ENCODE data around the gene PIGM. TPM values are rescaled to one million over a fixed set of nuclear protein-coding genes. Genes with fewer than 3 reads are reported as not detected.

The PIGM gene
- polyA plus RNA-seq, 1 experiment, result 6.6 TPM

DNA sequence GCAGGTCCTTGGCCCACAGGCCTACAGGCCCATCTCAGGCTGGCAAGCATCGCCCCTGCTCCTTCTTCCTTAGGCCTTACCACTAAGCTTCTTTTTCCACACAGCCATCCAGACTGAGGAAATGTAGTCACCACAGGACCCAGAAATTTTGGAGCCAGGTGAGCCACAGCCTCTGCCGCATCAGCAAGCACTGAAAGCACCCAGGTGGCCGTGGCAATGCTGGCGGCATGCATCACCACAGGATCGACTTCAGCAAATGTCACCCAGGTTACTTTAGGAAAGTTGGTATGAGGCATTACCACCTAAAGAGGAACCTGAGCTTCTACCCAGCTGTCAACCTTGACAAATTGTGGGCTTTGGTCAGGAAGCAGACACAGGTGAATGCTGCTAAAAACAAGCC lies 11.6 kb downstream of the PIGM start:
- ChIA-PET POLR2A (no interaction called here), CTCF (interaction anchor here (0.9 to 3.8 kb wide), 3 partner anchors 13 to 232 kb away, joined by 3 to 49 read pairs (median 3); no protein-coding TSS in a partner anchor)
- peaks cover 5% of the 10 kb centered on the region for H3K27me3 ChIP-seq (ENCODE audit: control insufficient read depth, insufficient read depth, low read length)
- no peak overlapping the region for H3K4me3 ChIP-seq (ENCODE audit: low read depth, low read length)
- TF ChIP-seq, protein P1, sequence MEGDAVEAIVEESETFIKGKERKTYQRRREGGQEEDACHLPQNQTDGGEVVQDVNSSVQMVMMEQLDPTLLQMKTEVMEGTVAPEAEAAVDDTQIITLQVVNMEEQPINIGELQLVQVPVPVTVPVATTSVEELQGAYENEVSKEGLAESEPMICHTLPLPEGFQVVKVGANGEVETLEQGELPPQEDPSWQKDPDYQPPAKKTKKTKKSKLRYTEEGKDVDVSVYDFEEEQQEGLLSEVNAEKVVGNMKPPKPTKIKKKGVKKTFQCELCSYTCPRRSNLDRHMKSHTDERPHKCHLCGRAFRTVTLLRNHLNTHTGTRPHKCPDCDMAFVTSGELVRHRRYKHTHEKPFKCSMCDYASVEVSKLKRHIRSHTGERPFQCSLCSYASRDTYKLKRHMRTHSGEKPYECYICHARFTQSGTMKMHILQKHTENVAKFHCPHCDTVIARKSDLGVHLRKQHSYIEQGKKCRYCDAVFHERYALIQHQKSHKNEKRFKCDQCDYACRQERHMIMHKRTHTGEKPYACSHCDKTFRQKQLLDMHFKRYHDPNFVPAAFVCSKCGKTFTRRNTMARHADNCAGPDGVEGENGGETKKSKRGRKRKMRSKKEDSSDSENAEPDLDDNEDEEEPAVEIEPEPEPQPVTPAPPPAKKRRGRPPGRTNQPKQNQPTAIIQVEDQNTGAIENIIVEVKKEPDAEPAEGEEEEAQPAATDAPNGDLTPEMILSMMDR (IDR thresholded peaks at IDR 0.05; ENCODE audit: low read depth, low read length), result no peak
- no peak overlapping the region for H3K27ac ChIP-seq (ENCODE audit: low read depth, low read length)
- no peak for DNase-seq (ENCODE audit: low read depth, low spot score)
- H3K9me3 ChIP-seq (ENCODE audit: control insufficient read depth, insufficient read depth, low read length), result no peaks in the 10 kb centered on the region

DNA sequence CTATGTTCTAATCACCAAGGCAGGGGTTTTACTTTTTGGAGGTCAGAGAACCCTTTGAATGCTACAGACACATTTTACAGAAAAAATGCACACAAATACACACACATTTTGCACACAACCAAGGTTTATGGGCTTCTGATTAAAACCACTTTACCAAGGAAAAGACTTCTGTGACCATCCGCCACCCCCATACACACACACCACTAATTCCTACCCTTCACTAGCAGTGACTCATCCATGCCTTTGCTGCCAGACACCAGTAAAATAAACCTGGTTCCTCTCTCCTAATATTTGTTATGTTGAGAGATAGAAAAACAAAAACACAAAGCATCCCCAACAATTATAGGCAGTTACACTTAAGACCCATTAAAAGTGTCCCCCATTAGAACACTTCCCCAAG lies 12.9 kb downstream of the PIGM start:
- ChIA-PET CTCF (interaction anchor here (1.2 to 3.8 kb wide), 2 partner anchors 12 to 82 kb away, joined by 3 to 49 read pairs; no protein-coding TSS in a partner anchor), POLR2A (no interaction called here)
- Histone ChIP-seq H3K27ac (ENCODE audit: low read depth, low read length) (no peak overlapping the region), H3K9me3 (ENCODE audit: control insufficient read depth, insufficient read depth, low read length) (no peaks in the 10 kb centered on the region), H3K4me3 (ENCODE audit: low read depth, low read length) (no peak overlapping the region), H3K27me3 (ENCODE audit: control insufficient read depth, insufficient read depth, low read length) (peaks cover 8% of the 10 kb centered on the region)
- TF ChIP-seq, protein P1 (IDR thresholded peaks at IDR 0.05; ENCODE audit: low read depth, low read length), result no peak
- DNase-seq (ENCODE audit: low read depth, low spot score), result no peak

DNA sequence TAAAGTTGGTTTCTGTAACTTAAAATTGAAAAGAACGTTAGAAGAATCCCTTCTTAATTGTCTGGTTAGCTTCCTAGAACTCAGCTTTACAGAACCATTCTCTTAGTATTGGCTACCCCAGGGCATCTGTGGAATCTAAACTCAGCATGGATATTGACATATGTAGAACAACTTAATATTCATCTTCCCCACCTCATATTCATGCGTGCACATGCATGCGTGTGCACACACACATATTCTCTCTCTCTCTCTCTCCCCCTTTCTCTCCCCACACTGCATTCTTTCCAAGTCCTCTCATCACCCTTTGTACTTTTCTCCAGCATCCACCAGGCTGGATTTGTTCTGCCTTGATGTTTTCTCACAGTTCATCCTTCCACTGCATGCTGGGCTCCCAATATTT lies 13.4 kb downstream of the PIGM start:
- no peaks in the 10 kb centered on the region for H3K9me3 ChIP-seq (ENCODE audit: control insufficient read depth, insufficient read depth, low read length)
- H3K27ac ChIP-seq (ENCODE audit: low read depth, low read length), result no peak overlapping the region
- ChIA-PET CTCF (interaction anchor here (1.2 to 3.8 kb wide), 3 partner anchors 11 to 81 kb away, joined by 3 to 49 read pairs (median 4); no protein-coding TSS in a partner anchor), POLR2A (no interaction called here)
- DNase-seq (ENCODE audit: low read depth, low spot score), result no peak
- H3K27me3 ChIP-seq (ENCODE audit: control insufficient read depth, insufficient read depth, low read length), result peaks cover 8% of the 10 kb centered on the region
- TF ChIP-seq, protein P1 (IDR thresholded peaks at IDR 0.05; ENCODE audit: low read depth, low read length), result no peak
- H3K4me3 ChIP-seq (ENCODE audit: low read depth, low read length), result no peak overlapping the region

DNA sequence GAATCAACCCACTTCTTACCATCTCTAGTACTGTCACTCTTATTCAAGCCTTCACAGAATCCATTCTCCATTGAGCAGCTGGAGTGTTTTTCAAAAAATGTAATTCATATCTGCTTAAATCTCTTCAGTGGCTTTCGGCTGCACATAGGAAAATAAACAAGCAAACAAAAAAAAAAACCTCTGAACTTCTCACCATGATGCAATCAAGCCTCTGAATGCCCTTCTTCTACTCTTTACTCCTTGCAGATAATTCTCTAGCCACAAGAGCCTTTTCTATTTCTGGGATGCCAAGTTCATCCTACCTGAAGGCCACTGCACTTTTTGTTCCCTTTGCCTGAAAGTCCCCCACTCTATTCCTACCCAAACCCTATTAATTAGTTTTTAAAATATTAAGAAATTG lies 14.2 kb downstream of the PIGM start:
- Histone ChIP-seq H3K9me3 (ENCODE audit: control insufficient read depth, insufficient read depth, low read length) (no peaks in the 10 kb centered on the region), H3K4me3 (ENCODE audit: low read depth, low read length) (no peak overlapping the region), H3K27ac (ENCODE audit: low read depth, low read length) (no peak overlapping the region), H3K27me3 (ENCODE audit: control insufficient read depth, insufficient read depth, low read length) (peaks cover 8% of the 10 kb centered on the region)
- DNase-seq (ENCODE audit: low read depth, low spot score), result no peak
- TF ChIP-seq, protein P1 (IDR thresholded peaks at IDR 0.05; ENCODE audit: low read depth, low read length), result no peak
- ChIA-PET POLR2A (no interaction called here), CTCF (interaction anchor here (1.2 to 3.8 kb wide), 3 partner anchors 11 to 28 kb away, joined by 4 to 52 read pairs (median 49); no protein-coding TSS in a partner anchor)

DNA sequence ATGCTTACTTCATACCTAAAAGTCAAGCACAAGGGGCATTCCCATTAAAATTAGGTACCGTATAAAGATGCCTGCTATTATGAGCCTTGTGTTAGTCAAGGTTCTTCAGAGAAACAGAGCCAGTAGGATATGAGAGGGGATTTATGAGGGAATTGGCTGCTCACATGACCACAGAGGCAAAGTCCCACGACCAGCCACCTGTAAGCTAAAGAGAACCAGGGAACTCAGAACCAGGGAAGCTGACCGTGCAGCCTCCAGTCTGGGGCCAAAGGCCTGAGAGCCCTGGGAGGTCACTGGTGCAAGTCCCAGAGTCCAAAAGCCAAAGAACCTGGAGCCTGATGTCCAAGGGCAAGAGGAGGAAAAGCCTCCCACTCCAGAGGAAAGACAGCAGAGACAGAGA lies 20.0 kb downstream of the PIGM start:
- ChIA-PET CTCF (no interaction called here), POLR2A (no interaction called here)
- TF ChIP-seq, protein P1 (IDR thresholded peaks at IDR 0.05; ENCODE audit: low read depth, low read length), result no peak
- H3K9me3 ChIP-seq (ENCODE audit: control insufficient read depth, insufficient read depth, low read length), result no peaks in the 10 kb centered on the region
- H3K27me3 ChIP-seq (ENCODE audit: control insufficient read depth, insufficient read depth, low read length), result peaks cover 13% of the 10 kb centered on the region
- no peak for DNase-seq (ENCODE audit: low read depth, low spot score)
- H3K27ac ChIP-seq (ENCODE audit: low read depth, low read length), result no peak overlapping the region
- H3K4me3 ChIP-seq (ENCODE audit: low read depth, low read length), result no peak overlapping the region
